ENCODE measurements around the gene FAF1. TPM values are rescaled to one million over a fixed set of nuclear protein-coding genes. Genes with fewer than 3 reads are reported as not detected.
A peak's percentile ranks its signal among the peaks of the same experiment; 100 is the strongest.
"Not testable (repeated sequence)": the region's sequence is repeated elsewhere in the genome, so short reads cannot be mapped to it uniquely, and the experiment has no call there.

Gene FAF1
- total RNA-seq, 1 experiment from 2014 or later = 114 TPM

GRCh38 chr1:50829014-50829958, 130.8 kb downstream of the FAF1 start:
- in situ Hi-C loops (cut with HindIII; ENCODE audit: low sequenced_read_pairs) = no loop called here
- DNase-seq (ENCODE audit: low spot score) = peak; percentile 41

DNA sequence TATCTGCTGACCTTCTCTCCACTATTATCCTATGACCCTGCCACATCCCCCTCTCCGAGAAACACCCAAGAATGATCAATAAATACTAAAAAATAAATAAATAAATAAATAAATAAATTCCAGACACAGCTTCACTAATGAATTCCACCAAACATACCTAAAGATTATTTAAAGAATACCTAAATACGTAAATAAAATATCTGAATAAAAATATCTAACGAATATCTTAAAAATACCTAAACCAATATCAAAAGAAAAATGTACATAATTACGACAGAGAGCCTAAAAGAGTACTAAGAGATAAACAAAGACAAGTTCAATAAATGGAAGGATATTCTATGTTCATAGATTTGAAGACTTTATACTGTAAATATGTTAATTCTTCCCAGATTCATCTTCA, 132.5 kb downstream of the FAF1 start:
- in situ Hi-C loops (cut with HindIII; ENCODE audit: low sequenced_read_pairs) = no loop called here
- DNase-seq (ENCODE audit: low spot score) = no peak

GRCh38 chr1:50826792-50827191, 133.3 kb downstream of the FAF1 start:
- in situ Hi-C loops (cut with HindIII; ENCODE audit: low sequenced_read_pairs); DNase-seq (ENCODE audit: low spot score): not testable (repeated sequence)

GRCh38 chr1:50822035-50822776, 137.9 kb downstream of the FAF1 start:
- in situ Hi-C loops (cut with HindIII; ENCODE audit: low sequenced_read_pairs) = no loop called here
- DNase-seq (ENCODE audit: low spot score) = no peak

DNA sequence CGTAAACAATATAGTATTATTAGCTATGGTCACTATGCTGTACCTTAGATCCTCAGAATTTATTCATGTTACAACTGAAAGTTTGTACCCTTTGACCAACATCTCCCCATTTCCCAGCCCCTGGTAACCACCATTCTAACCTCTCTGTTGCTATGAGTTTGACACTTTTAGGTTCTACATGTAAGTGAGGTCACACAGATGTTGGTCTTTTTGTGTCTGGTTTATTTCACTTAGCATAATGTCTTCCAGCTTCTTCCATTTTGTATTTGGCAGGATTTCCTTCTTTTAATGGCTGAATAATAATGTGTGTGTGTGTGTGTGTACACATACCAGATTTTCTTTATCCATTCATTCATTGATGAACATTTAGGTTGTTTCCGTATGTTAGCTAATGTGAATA, 139.5 kb downstream of the FAF1 start:
- in situ Hi-C loops (cut with HindIII; ENCODE audit: low sequenced_read_pairs) = no loop called here
- DNase-seq (ENCODE audit: low spot score) = no peak

DNA sequence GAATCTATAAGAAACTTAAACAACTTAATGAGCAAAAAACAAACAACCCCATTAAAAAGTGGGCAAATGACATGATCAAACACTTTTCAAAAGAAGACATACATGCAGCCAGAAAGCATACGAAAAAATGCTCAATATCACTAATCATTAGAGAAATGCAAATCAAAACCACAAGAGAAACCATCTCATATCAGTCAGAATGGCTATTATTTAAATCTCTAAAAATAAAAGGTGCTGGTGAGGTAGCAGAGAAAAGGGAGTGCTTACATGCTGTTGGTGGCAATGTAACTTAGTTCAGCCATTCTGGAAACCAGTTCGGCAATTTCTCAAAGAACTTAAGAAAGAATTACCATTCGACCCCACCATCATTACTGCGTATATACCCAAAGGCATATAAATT, 147.7 kb downstream of the FAF1 start:
- DNase-seq (ENCODE audit: low spot score) = no peak
- in situ Hi-C loops (cut with HindIII; ENCODE audit: low sequenced_read_pairs) = no loop called here

DNA sequence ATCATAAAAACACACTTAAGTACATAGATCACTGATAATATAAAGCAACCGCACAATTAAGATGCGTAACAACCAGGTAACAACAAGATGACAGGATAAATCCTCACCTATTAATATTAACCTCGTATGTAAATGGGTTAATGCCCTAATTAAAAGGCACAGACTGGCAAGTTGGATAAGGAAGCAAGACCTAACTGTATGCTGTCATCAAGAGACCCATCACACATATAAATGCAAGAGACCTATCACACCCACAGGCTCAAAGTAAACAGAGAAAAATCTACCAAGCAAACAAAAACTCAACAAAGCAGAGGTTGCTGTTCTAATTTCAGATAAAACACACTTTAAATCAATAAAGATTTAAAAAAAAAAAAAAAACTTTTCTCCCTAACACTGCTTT, 151.8 kb downstream of the FAF1 start:
- no peak for DNase-seq (ENCODE audit: low spot score)
- in situ Hi-C loops (cut with HindIII; ENCODE audit: low sequenced_read_pairs) = no loop called here

GRCh38 chr1:50796272-50796671, 163.8 kb downstream of the FAF1 start:
- no peak for DNase-seq (ENCODE audit: low spot score)
- in situ Hi-C loops (cut with HindIII; ENCODE audit: low sequenced_read_pairs) = no loop called here

- in situ Hi-C loops (cut with HindIII; ENCODE audit: low sequenced_read_pairs) = no loop called here
Measured at GRCh38 chr1:50793521-50793920, 166.5 kb downstream of the FAF1 start.

DNA sequence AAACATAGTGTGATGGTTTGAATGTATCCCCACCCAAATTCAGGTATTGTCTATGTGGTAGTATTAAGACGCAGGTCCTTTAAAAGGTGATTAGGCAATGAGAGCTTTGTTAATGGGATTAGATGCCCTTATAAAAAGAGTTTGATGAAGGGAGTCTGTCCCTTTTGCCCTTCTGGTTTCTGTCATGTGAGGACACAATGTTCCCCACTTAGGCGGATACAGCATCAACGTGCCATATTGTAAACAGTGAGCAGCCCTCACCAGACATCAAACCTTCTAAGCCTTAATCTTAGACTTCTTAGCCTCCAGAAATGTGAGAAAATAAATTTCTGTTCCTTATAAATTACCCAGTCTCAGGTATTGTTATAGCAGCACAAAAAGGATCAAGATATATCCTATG, 172.8 kb downstream of the FAF1 start:
- DNase-seq (ENCODE audit: low spot score) = no peak
- in situ Hi-C loops (cut with HindIII; ENCODE audit: low sequenced_read_pairs) = no loop called here

More at GRCh38 chr1:50793521-50793920, 166.5 kb downstream of the FAF1 start:
- no peak for DNase-seq (ENCODE audit: low spot score)

- in situ Hi-C loops (cut with HindIII; ENCODE audit: low sequenced_read_pairs) = no loop called here
- no peak for DNase-seq (ENCODE audit: low spot score)
Measured at GRCh38 chr1:50783286-50783685, 176.8 kb downstream of the FAF1 start.

DNA sequence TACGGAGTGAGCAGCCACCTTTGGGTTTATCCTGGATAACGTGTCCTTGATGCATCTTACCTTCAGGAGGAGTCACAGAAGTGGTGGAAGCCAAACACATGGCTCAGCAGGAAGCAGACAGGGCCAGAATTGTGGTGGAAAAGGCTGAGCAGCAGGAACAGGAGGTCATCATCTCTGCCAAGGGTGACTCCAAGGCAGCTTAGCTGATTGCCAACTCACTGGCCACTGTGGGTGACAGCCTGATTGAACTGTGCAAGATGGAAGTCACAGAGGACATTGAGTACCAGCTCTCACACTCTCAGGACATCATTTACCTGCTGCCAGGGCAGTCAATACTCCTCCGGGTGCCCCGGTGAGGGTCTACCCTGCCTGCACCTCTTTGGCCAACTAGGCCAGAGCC, 179.3 kb downstream of the FAF1 start:
- no peak for DNase-seq (ENCODE audit: low spot score)
- in situ Hi-C loops (cut with HindIII; ENCODE audit: low sequenced_read_pairs) = no loop called here

- in situ Hi-C loops (cut with HindIII; ENCODE audit: low sequenced_read_pairs) = no loop called here
- no peak for DNase-seq (ENCODE audit: low spot score)
Measured at GRCh38 chr1:50779801-50780200, 180.3 kb downstream of the FAF1 start.

DNA sequence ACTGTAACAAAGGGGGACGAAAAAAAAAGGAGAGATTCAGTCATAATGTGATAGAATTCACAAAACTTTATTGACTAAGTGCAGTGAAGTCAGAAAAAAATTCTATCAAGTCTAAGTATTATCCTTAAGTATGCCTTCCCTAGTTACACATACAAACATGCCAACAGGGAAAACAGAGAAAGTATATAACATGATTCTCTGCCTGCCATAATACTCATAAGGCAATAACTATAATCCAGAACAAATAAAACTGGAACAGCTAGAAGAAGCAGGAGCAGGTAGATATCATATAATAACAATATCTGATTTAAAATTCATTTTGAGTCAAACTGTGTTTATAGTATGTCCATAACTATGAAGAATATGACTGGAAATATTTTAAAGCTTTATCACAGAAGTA, 184.3 kb downstream of the FAF1 start:
- in situ Hi-C loops (cut with HindIII; ENCODE audit: low sequenced_read_pairs) = no loop called here

DNA sequence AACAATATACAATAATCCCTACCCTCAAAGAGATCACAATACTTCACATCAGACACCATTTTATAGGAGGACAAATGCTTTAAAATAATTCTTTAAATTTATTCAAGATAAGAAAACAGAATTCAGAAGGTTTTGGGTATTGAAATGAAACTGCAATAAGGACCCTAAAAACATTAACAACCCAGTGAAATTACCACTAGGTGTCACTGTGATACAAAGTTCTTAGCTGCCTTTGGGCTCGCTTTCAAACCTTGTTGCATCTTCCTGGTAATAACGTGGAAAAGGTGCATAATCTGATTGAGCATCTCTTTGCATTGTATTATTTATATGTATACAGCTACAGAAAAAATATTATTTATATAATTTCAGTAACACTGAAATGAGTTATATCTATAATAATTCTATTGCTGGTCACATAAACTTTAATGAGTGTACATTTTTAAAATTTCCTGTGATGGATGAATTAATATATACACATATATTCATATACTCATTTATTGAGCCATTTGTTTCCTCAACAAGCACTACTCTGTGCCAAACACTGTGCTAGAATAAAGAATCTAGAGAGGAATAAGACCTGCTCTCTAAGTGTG, 185.2 kb downstream of the FAF1 start:
- in situ Hi-C loops (cut with HindIII; ENCODE audit: low sequenced_read_pairs) = no loop called here
- peak; percentile 81 for DNase-seq (ENCODE audit: low spot score)

More for the DNA sequence above, 184.3 kb downstream of the FAF1 start:
- DNase-seq (ENCODE audit: low spot score) = no peak

- in situ Hi-C loops (cut with HindIII; ENCODE audit: low sequenced_read_pairs) = no loop called here
- DNase-seq (ENCODE audit: low spot score) = no peak
Measured at GRCh38 chr1:50766688-50767087, 193.4 kb downstream of the FAF1 start.

GRCh38 chr1:50756543-50756942, 203.5 kb downstream of the FAF1 start:
- DNase-seq (ENCODE audit: low spot score); in situ Hi-C loops (cut with HindIII; ENCODE audit: low sequenced_read_pairs): not testable (repeated sequence)

DNA sequence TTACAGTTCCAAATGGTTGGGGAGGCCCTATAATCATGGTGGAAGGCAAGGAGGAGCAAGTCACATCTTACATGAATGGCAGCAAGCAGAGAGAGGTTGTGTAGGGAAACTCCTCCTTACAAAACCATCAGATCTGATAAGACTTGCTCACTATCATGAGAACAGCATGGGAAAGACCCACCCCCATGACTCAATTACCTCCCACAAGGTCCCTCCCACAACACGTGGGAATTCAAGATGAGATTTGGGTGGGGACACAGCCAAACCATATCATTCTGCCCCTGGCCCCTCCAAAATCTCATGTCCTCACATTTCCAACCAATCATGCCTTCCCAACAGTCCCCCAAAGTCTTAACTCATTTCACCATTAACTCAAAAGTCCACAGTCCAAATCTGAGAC, 205.3 kb downstream of the FAF1 start:
- DNase-seq (ENCODE audit: low spot score); in situ Hi-C loops (cut with HindIII; ENCODE audit: low sequenced_read_pairs): not testable (repeated sequence)

GRCh38 chr1:50750021-50750619, 209.9 kb downstream of the FAF1 start:
- in situ Hi-C loops (cut with HindIII; ENCODE audit: low sequenced_read_pairs) = no loop called here
- DNase-seq (ENCODE audit: low spot score) = peak; percentile 44

DNA sequence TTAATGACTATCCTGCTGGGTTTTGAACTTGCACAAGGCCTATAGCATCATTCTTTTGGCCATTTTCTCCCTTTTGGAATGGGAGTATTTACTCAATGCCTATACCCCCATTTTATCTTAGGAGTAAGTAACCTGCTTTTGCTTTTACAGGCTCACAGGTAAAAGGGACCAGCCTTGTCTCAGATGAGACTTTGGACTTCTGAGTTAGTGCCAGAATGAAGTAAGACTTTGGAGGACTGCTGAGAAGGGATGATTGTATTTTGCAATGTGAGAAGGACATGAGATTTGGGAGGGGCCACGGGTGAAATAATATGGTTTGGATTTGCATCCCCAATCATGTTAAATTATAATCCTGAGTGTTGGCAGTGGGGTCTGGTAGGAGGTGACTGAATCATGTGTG, 212.7 kb downstream of the FAF1 start:
- in situ Hi-C loops (cut with HindIII; ENCODE audit: low sequenced_read_pairs) = no loop called here
- no peak for DNase-seq (ENCODE audit: low spot score)
